H9 (cell line): Measurements from ENCODE around the gene PACSIN3. TPM values are rescaled to one million over a fixed set of nuclear protein-coding genes. Genes with fewer than 3 reads are reported as not detected.

Experiments
- DNase-seq: peaks from one replicate; pipeline ENCODE4 v3.0.0-alpha.2; 2017
- H2AFZ ChIP-seq: one replicate; pipeline ENCODE4 v1.6.1; 2013; ENCODE audit warnings: mild to moderate bottlenecking, low read length, control low read depth, moderate library complexity
- H2AK5ac ChIP-seq: 2 replicates; pipeline ENCODE4 v1.6.1; 2013; ENCODE audit warnings: low read length, control low read depth, mixed read lengths; ENCODE audit not compliant: insufficient read length
- H2BK120ac ChIP-seq: one replicate; pipeline ENCODE4 v1.6.1; 2013; ENCODE audit warnings: low read depth, mild to moderate bottlenecking, low read length, control low read depth, inconsistent platforms; ENCODE audit not compliant: poor library complexity, severe bottlenecking
- H2BK12ac ChIP-seq: 2 replicates; pipeline ENCODE4 v1.6.1; 2013; ENCODE audit warnings: low read length, control low read depth, mixed read lengths, low read depth; ENCODE audit not compliant: insufficient read length
- H2BK15ac ChIP-seq: 2 replicates; pipeline ENCODE4 v1.6.1; 2013; ENCODE audit warnings: low read depth, low read length, control low read depth
- H2BK20ac ChIP-seq: one replicate; pipeline ENCODE4 v1.6.1; 2013; ENCODE audit warnings: low read depth, mild to moderate bottlenecking, low read length, control low read depth, inconsistent platforms; ENCODE audit not compliant: poor library complexity, severe bottlenecking
- H2BK5ac ChIP-seq: 2 replicates; pipeline ENCODE4 v1.6.1; 2013; ENCODE audit warnings: low read length, control low read depth, mixed read lengths; ENCODE audit not compliant: insufficient read length
- H3K14ac ChIP-seq: 2 replicates; pipeline ENCODE4 v1.6.1; 2013; ENCODE audit warnings: low read length, control low read depth; ENCODE audit not compliant: insufficient read depth
- H3K18ac ChIP-seq: 2 replicates; pipeline ENCODE4 v1.6.1; 2013; ENCODE audit warnings: low read depth, mild to moderate bottlenecking, mixed read lengths, low read length, control low read depth; ENCODE audit not compliant: insufficient read length
- H3K23ac ChIP-seq: 2 replicates; pipeline ENCODE4 v1.6.1; 2013; ENCODE audit warnings: low read length, control low read depth, mixed read lengths, low read depth; ENCODE audit not compliant: insufficient read length
- H3K23me2 ChIP-seq: 2 replicates; pipeline ENCODE4 v1.6.1; 2013; ENCODE audit warnings: low read depth, mild to moderate bottlenecking, mixed read lengths, low read length, control low read depth; ENCODE audit not compliant: insufficient read length, poor library complexity, severe bottlenecking
- H3K27ac ChIP-seq: 2 replicates; pipeline ENCODE4 v1.5.1; 2013; ENCODE audit warnings: low read length, control low read depth, mixed read lengths, low read depth; ENCODE audit not compliant: insufficient read length
- H3K27me3 ChIP-seq: 2 replicates; pipeline ENCODE4 v1.6.1; 2013; ENCODE audit warnings: low read length, control low read depth, inconsistent platforms; ENCODE audit not compliant: insufficient read depth
- H3K4ac ChIP-seq: 2 replicates; pipeline ENCODE4 v1.6.1; 2013; ENCODE audit warnings: low read depth, mild to moderate bottlenecking, control low read depth, inconsistent platforms, low read length, moderate library complexity
- H3K4me1 ChIP-seq: 2 replicates; pipeline ENCODE4 v1.6.1; 2013; ENCODE audit warnings: low read length, control low read depth, inconsistent platforms; ENCODE audit not compliant: insufficient read depth
- H3K4me2 ChIP-seq: 2 replicates; pipeline ENCODE4 v1.6.1; 2013; ENCODE audit warnings: low read length, control low read depth, mixed read lengths; ENCODE audit not compliant: insufficient read length, insufficient read depth
- H3K56ac ChIP-seq: 2 replicates; pipeline ENCODE4 v1.6.1; 2013; ENCODE audit warnings: low read depth, mild to moderate bottlenecking, mixed read lengths, low read length, control low read depth; ENCODE audit not compliant: insufficient read length
- H3K79me1 ChIP-seq: 2 replicates; pipeline ENCODE4 v1.6.1; 2013; ENCODE audit warnings: low read depth, mild to moderate bottlenecking, moderate library complexity, low read length, control low read depth, inconsistent platforms; ENCODE audit not compliant: insufficient read depth, poor library complexity, severe bottlenecking
- H3K79me2 ChIP-seq: 2 replicates; pipeline ENCODE4 v1.6.1; 2013; ENCODE audit warnings: low read length, control low read depth, inconsistent platforms; ENCODE audit not compliant: insufficient read depth
- H3K9ac ChIP-seq: 2 replicates; pipeline ENCODE4 v1.6.1; 2013; ENCODE audit warnings: low read length, control low read depth, mixed read lengths; ENCODE audit not compliant: insufficient read length; ENCODE audit errors: extremely low read depth
- H3K9me3 ChIP-seq: one replicate; pipeline ENCODE4 v1.6.1; 2013; ENCODE audit warnings: low read depth, low read length, inconsistent platforms; ENCODE audit not compliant: control insufficient read depth
- H3T11ph ChIP-seq: one replicate; pipeline ENCODE4 v1.6.1; 2013; ENCODE audit warnings: mild to moderate bottlenecking, low read length, control low read depth, inconsistent platforms
- H4K20me1 ChIP-seq: one replicate; pipeline ENCODE4 v1.6.1; 2013; ENCODE audit not compliant: control insufficient read depth, insufficient read length, insufficient read depth
- H4K5ac ChIP-seq: 2 replicates; pipeline ENCODE4 v1.6.1; 2013; ENCODE audit warnings: low read depth, mild to moderate bottlenecking, mixed read lengths, low read length, control low read depth; ENCODE audit not compliant: insufficient read length
- H4K8ac ChIP-seq: replicated peaks from 2 replicates; pipeline ENCODE4 v1.6.1; 2013; ENCODE audit warnings: low read length, control low read depth, mixed read lengths, low read depth; ENCODE audit not compliant: insufficient read length
- H4K91ac ChIP-seq: 2 replicates; pipeline ENCODE4 v1.6.1; 2013; ENCODE audit warnings: low read depth, mild to moderate bottlenecking, moderate library complexity, mixed read lengths, low read length, control low read depth; ENCODE audit not compliant: insufficient read length
- H3K27ac Mint-ChIP-seq, 3 experiments: 2 replicates in 2 of 3; 3 replicates in 1 of 3; pipeline ENCODE4 v1.8.0; 2020 to 2021; ENCODE audit warnings: mixed read lengths in 3 of 3, mild to moderate bottlenecking in 1 of 3, moderate library complexity in 1 of 3
- H3K27me3 Mint-ChIP-seq: 2 replicates; pipeline ENCODE4 v1.8.0; 2021; ENCODE audit warnings: low read depth, mild to moderate bottlenecking, moderate library complexity, mixed read lengths
- H3K36me3 Mint-ChIP-seq, 3 experiments: 2 replicates in 2 of 3; 3 replicates in 1 of 3; pipeline ENCODE4 v1.8.0; 2020 to 2021; ENCODE audit warnings: low read depth in 3 of 3, mixed read lengths in 3 of 3; ENCODE audit not compliant: insufficient read depth in 1 of 3
- H3K4me1 Mint-ChIP-seq, 2 experiments: 2 replicates each; pipeline ENCODE4 v1.8.0; 2020; ENCODE audit warnings: mixed read lengths in 2 of 2
- H3K4me3 Mint-ChIP-seq, 2 experiments: 2 replicates in 1 of 2; 3 replicates in 1 of 2; pipeline ENCODE4 v1.8.0; 2020 to 2021; ENCODE audit warnings: mild to moderate bottlenecking in 2 of 2, mixed read lengths in 2 of 2, moderate library complexity in 1 of 2
- H3K9me3 Mint-ChIP-seq, 2 experiments: 2 replicates in 1 of 2; 3 replicates in 1 of 2; pipeline ENCODE4 v1.8.0; 2020; ENCODE audit warnings: mild to moderate bottlenecking in 2 of 2, mixed read lengths in 2 of 2, moderate library complexity in 1 of 2
- CTCF ChIP-seq: fragments of 200-600 bp; sonication (generic); conservative IDR thresholded peaks from 3 replicates; pipeline ENCODE4 v1.8.0; 2021; ENCODE audit warnings: antibody characterized with exemption, mild to moderate bottlenecking
- WGBS: extraction: QIAGEN DNeasy Blood & Tissue Kit; methylation state at CpG from one replicate; pipeline ENCODE4 v1.1.7; 2013; ENCODE audit warnings: missing lambda C conversion rate, low lambda C conversion rate, mixed read lengths; ENCODE audit not compliant: insufficient read length; ENCODE audit errors: extremely low coverage; 5-methylcytosine and 5-hydroxymethylcytosine counted together
- total RNA-seq: library from RNA; stranded (reverse); gene quantifications from 2 replicates; pipeline ENCODE4 v1.2.1, GENCODE V29; 2021

The PACSIN3 gene
- total RNA-seq, 1 experiment from 2014 or later = 63.0 TPM

GRCh38 chr11:47144541-47144940 lies 41.7 kb downstream of the PACSIN3 start:
- Histone ChIP-seq H4K5ac (no peak overlapping the region), H4K20me1 (no peaks in the 10 kb centered on the region), H2AK5ac (no peak overlapping the region), H3K27ac (no peak overlapping the region), H3K79me2 (no peaks in the 10 kb centered on the region), H4K91ac (no peak overlapping the region), H2BK20ac (no peak overlapping the region), H3K4me2 (no peak overlapping the region), H2BK5ac (no peak overlapping the region), H2BK15ac (no peak overlapping the region), H2BK12ac (no peak overlapping the region), H3K56ac (no peak overlapping the region), H3K4ac (no peak overlapping the region), H4K8ac (no peak overlapping the region), H3K79me1 (no peaks in the 10 kb centered on the region), H3K14ac (no peak overlapping the region), H3K27me3 (no peaks in the 10 kb centered on the region), H3K18ac (no peak overlapping the region), H3K9ac (no peak overlapping the region), H3K23me2 (no peaks in the 10 kb centered on the region), H3K23ac (no peak overlapping the region), H2AFZ (no peak overlapping the region), H2BK120ac (no peak overlapping the region), H3K9me3 (no peaks in the 10 kb centered on the region), H3T11ph (no peak overlapping the region), H3K4me1 (no peaks in the 10 kb centered on the region)
- Mint-ChIP-seq H3K9me3 (no peaks in the 10 kb centered on the region), H3K4me3 (no peak overlapping the region), H3K27ac (no peak overlapping the region), H3K36me3 (peaks cover 0 to 3% (median 0%) of the 10 kb centered on the region in 3 experiments; a peak in 1 of 7 replicates), H3K27me3 (no peaks in the 10 kb centered on the region), H3K4me1 (peaks cover 10 to 14% of the 10 kb centered on the region in 2 experiments)
- no peak for TF ChIP-seq CTCF
- no CpG with 5 or more reads among the region's 3 CpGs for WGBS
- no peak for DNase-seq
